ENCODE measurements around the gene ARID1A.

DNA sequence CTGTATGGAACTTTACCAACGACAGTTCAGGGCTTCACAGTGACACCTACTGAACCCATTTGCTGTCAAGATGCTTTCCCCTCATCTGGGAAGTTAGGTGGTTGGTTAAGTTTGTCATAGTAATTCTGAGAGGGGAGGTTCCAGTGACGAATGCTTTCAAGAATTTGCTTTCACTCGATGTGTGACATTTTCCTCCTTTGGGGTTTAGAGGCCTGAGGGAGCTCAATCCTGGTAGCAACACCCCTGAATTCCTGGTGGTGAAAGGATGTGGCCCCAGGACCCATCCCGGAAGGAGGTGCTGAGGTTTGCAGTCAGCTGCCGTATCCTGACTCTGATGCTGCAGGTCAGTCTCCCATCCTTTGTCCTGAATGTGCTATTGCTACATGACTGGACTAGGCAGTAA is 94.7 kb downstream of the ARID1A start:
- TF ChIP-seq, protein P1, sequence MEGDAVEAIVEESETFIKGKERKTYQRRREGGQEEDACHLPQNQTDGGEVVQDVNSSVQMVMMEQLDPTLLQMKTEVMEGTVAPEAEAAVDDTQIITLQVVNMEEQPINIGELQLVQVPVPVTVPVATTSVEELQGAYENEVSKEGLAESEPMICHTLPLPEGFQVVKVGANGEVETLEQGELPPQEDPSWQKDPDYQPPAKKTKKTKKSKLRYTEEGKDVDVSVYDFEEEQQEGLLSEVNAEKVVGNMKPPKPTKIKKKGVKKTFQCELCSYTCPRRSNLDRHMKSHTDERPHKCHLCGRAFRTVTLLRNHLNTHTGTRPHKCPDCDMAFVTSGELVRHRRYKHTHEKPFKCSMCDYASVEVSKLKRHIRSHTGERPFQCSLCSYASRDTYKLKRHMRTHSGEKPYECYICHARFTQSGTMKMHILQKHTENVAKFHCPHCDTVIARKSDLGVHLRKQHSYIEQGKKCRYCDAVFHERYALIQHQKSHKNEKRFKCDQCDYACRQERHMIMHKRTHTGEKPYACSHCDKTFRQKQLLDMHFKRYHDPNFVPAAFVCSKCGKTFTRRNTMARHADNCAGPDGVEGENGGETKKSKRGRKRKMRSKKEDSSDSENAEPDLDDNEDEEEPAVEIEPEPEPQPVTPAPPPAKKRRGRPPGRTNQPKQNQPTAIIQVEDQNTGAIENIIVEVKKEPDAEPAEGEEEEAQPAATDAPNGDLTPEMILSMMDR (IDR thresholded peaks at IDR 0.05 in 4 of 5, conservative IDR thresholded peaks at IDR 0.05 in 1 of 5): no peak
- no peak for TF ChIP-seq POLR2A (IDR thresholded peaks at IDR 0.05)

Measured in gastrocnemius medialis (tissue), 4 donors.